Measurements from ENCODE around the gene CACHD1.
"Not testable (repeated sequence)": the region's sequence is repeated elsewhere in the genome, so short reads cannot be mapped to it uniquely, and the experiment has no call there.

CACHD1 gene

GRCh38 chr1:64715186-64715585, 245.3 kb downstream of the CACHD1 start:
- no peak for DNase-seq

- no peak for DNase-seq
Measured at GRCh38 chr1:64721135-64721534, 251.2 kb downstream of the CACHD1 start.

- no peak for DNase-seq
Measured at GRCh38 chr1:64721576-64722145, 251.7 kb downstream of the CACHD1 start.

- no peak for DNase-seq
Measured at GRCh38 chr1:64727861-64728260, 257.9 kb downstream of the CACHD1 start.

- no peak for DNase-seq
Measured at GRCh38 chr1:64733581-64734286, 263.8 kb downstream of the CACHD1 start.

GRCh38 chr1:64734287-64734652, 264.3 kb downstream of the CACHD1 start:
- no peak for DNase-seq

GRCh38 chr1:64740687-64741086, 270.8 kb downstream of the CACHD1 start:
- not testable (repeated sequence) for DNase-seq

Data from effector CD8-positive, alpha-beta T cell (primary cell).